ENCODE data around the gene GNS.

GNS gene

GRCh38 chr12:64724201-64724745 is 34.9 kb downstream of the GNS start:
- no peak for TF ChIP-seq CTCF (conservative IDR thresholded peaks at IDR 0.05; ENCODE audit: low read length)
- no peak overlapping the region for H3K4me3 ChIP-seq (ENCODE audit: low read length)
- no peak for DNase-seq (ENCODE audit: low read depth)

- no peak for DNase-seq (ENCODE audit: low read depth)
- H3K4me3 ChIP-seq (ENCODE audit: low read length) = no peak overlapping the region
- TF ChIP-seq CTCF (conservative IDR thresholded peaks at IDR 0.05; ENCODE audit: low read length) = no peak
These were observed 35.6 kb downstream of the GNS start for GRCh38 chr12:64723630-64724029.

DNA sequence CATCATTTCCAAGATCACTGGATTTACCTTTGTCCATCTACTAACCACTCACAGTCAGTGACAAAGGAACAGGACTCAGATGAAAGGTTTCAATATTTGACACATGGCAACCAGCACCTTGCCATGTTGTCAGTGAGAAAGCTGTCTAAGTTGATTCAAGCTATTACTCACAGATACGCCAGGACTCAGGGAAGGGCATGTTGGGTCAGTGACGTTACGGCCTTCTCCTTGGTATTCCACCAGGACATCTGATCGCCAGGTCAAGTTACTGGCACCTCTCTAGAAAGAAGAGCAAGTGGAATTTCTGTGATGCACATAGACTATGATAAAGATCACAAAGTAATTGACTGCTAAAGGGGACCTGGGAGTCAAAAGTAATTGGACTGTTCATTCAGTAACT is 36.4 kb downstream of the GNS start:
- TF ChIP-seq CTCF (conservative IDR thresholded peaks at IDR 0.05; ENCODE audit: low read length) = no peak
- DNase-seq (ENCODE audit: low read depth) = no peak
- no peak overlapping the region for H3K4me3 ChIP-seq (ENCODE audit: low read length)

GRCh38 chr12:64720884-64721283 is 38.3 kb downstream of the GNS start:
- TF ChIP-seq CTCF (conservative IDR thresholded peaks at IDR 0.05; ENCODE audit: low read length) = no peak
- no peak overlapping the region for H3K4me3 ChIP-seq (ENCODE audit: low read length)
- no peak for DNase-seq (ENCODE audit: low read depth)

GRCh38 chr12:64718649-64719048 is 40.6 kb downstream of the GNS start:
- H3K4me3 ChIP-seq (ENCODE audit: low read length) = no peak overlapping the region
- no peak for TF ChIP-seq CTCF (conservative IDR thresholded peaks at IDR 0.05; ENCODE audit: low read length)
- DNase-seq (ENCODE audit: low read depth) = no peak

- no peak overlapping the region for H3K4me3 ChIP-seq (ENCODE audit: low read length)
- DNase-seq (ENCODE audit: low read depth) = no peak
- no peak for TF ChIP-seq CTCF (conservative IDR thresholded peaks at IDR 0.05; ENCODE audit: low read length)
These were observed 42.3 kb downstream of the GNS start for GRCh38 chr12:64716839-64717455.

- no peak overlapping the region for H3K4me3 ChIP-seq (ENCODE audit: low read length)
- DNase-seq (ENCODE audit: low read depth) = no peak
- TF ChIP-seq CTCF (conservative IDR thresholded peaks at IDR 0.05; ENCODE audit: low read length) = no peak
These were observed 42.8 kb downstream of the GNS start for GRCh38 chr12:64716371-64716770.

All from AG10803 (cell line).